ENCODE results near the gene CIITA. TPM values are rescaled to one million over a fixed set of nuclear protein-coding genes. Genes with fewer than 3 reads are reported as not detected.
A peak's percentile ranks its signal among the peaks of the same experiment; 100 is the strongest.
"Not testable (repeated sequence)": the region's sequence is repeated elsewhere in the genome, so short reads cannot be mapped to it uniquely, and the experiment has no call there.

The CIITA gene
- 11.0 TPM for total RNA-seq
- long read RNA-seq, partial matches to known transcripts, result 0 of 3 reads
- long read RNA-seq, other reads (novel, unspliced or antisense), result 1 of 3 reads

- peak; percentile 48 for ATAC-seq
- intact Hi-C loops (cut with DNase I), result no loop called here
- DNase-seq (ENCODE audit: missing footprints), result peak; percentile 92
These were observed at the start of gene CIITA for GRCh38 chr16:10876799-10877341. Gene CIITA (plus strand): TSS chr16:10877202. CDS start chr16:10877331, 129 bp downstream.

- DNase-seq (ENCODE audit: missing footprints), result peak; percentile 91
- peak; percentile 81 for ATAC-seq
- intact Hi-C loops (cut with DNase I), result loop anchor here (1.0 to 10.0 kb wide), 6 partner anchors 43 to 1453 kb away; no protein-coding TSS in a partner anchor
These were observed 49.2 kb upstream of the CIITA start for GRCh38 chr16:10827691-10828341.

GRCh38 chr16:10828851-10829366, 48.1 kb upstream of the CIITA start:
- ATAC-seq (peak; percentile 84), DNase-seq (ENCODE audit: missing footprints) (peak; percentile 96)
- intact Hi-C loops (cut with DNase I), result loop anchor here (1.0 to 10.0 kb wide), 6 partner anchors 42 to 1454 kb away; no protein-coding TSS in a partner anchor

- intact Hi-C loops (cut with DNase I), result loop anchor here (2.0 to 10.0 kb wide), 5 partner anchors 41 to 1455 kb away; no protein-coding TSS in a partner anchor
- not testable (repeated sequence) for ATAC-seq
- peak; percentile 15 for DNase-seq (ENCODE audit: missing footprints)
These were observed 47.5 kb upstream of the CIITA start for GRCh38 chr16:10829390-10830098.

GRCh38 chr16:10830240-10830639, 46.8 kb upstream of the CIITA start:
- ATAC-seq; DNase-seq (ENCODE audit: missing footprints); intact Hi-C loops (cut with DNase I): not testable (repeated sequence)

- no peak for ATAC-seq
These were observed 44.8 kb upstream of the CIITA start for GRCh38 chr16:10831894-10832886.

GRCh38 chr16:10833271-10833670, 43.7 kb upstream of the CIITA start:
- intact Hi-C loops (cut with DNase I), result no loop called here
- no peak for DNase-seq (ENCODE audit: missing footprints)
- no peak for ATAC-seq

More at GRCh38 chr16:10831894-10832886, 44.8 kb upstream of the CIITA start:
- peak; percentile 41 for DNase-seq (ENCODE audit: missing footprints)
- intact Hi-C loops (cut with DNase I), result no loop called here

- intact Hi-C loops (cut with DNase I), result no loop called here
- peak; percentile 61 for DNase-seq (ENCODE audit: missing footprints)
- no peak for ATAC-seq
These were observed 42.9 kb upstream of the CIITA start for GRCh38 chr16:10834130-10834529.

GRCh38 chr16:10834766-10835165, 42.2 kb upstream of the CIITA start:
- ATAC-seq (no peak), DNase-seq (ENCODE audit: missing footprints) (peak; percentile 53)
- intact Hi-C loops (cut with DNase I), result no loop called here

GRCh38 chr16:10835281-10835931, 41.6 kb upstream of the CIITA start:
- DNase-seq (ENCODE audit: missing footprints), result no peak
- intact Hi-C loops (cut with DNase I), result no loop called here
- ATAC-seq, result no peak

- no peak for ATAC-seq
- no peak for DNase-seq (ENCODE audit: missing footprints)
- intact Hi-C loops (cut with DNase I), result no loop called here
These were observed 40.7 kb upstream of the CIITA start for GRCh38 chr16:10836174-10836853.

GRCh38 chr16:10838621-10839278, 38.3 kb upstream of the CIITA start:
- intact Hi-C loops (cut with DNase I), result no loop called here
- ATAC-seq, result no peak
- DNase-seq (ENCODE audit: missing footprints), result no peak

GRCh38 chr16:10839279-10839666, 37.7 kb upstream of the CIITA start:
- DNase-seq (ENCODE audit: missing footprints) (no peak), ATAC-seq (no peak)
- intact Hi-C loops (cut with DNase I), result no loop called here

GRCh38 chr16:10840703-10841102, 36.3 kb upstream of the CIITA start:
- ATAC-seq, result no peak
- no peak for DNase-seq (ENCODE audit: missing footprints)
- intact Hi-C loops (cut with DNase I), result no loop called here

- DNase-seq (ENCODE audit: missing footprints), result no peak
- ATAC-seq, result peak; percentile 54
- intact Hi-C loops (cut with DNase I), result no loop called here
These were observed 30.6 kb upstream of the CIITA start for GRCh38 chr16:10846213-10846998.

- intact Hi-C loops (cut with DNase I), result no loop called here
- ATAC-seq (no peak), DNase-seq (ENCODE audit: missing footprints) (no peak)
These were observed 29.8 kb upstream of the CIITA start for GRCh38 chr16:10847176-10847575.

All from Right ventricle myocardium inferior (tissue), 1 donor.